BLaER1 (cell line): Measurements from ENCODE around the gene REEP2.

Experiments
- H3K27ac ChIP-seq: shearing (Covaris generic); formaldehyde crosslinking; 2 replicates; pipeline ENCODE4 v1.8.1; 2022
- H3K27me3 ChIP-seq: shearing (Covaris generic); formaldehyde crosslinking; 2 replicates; pipeline ENCODE4 v1.8.1; 2022
- H3K36me3 ChIP-seq: shearing (Covaris generic); formaldehyde crosslinking; 2 replicates; pipeline ENCODE4 v1.8.1; 2022
- H3K4me1 ChIP-seq: shearing (Covaris generic); formaldehyde crosslinking; 2 replicates; pipeline ENCODE4 v1.8.1; 2022
- H3K4me2 ChIP-seq: shearing (Covaris generic); formaldehyde crosslinking; 2 replicates; pipeline ENCODE4 v1.8.1; 2022
- H3K4me3 ChIP-seq: shearing (Covaris generic); formaldehyde crosslinking; 2 replicates; pipeline ENCODE4 v1.8.1; 2022
- H3K9ac ChIP-seq: shearing (Covaris generic); formaldehyde crosslinking; 2 replicates; pipeline ENCODE4 v1.8.1; 2022
- H3K9me3 ChIP-seq: shearing (Covaris generic); formaldehyde crosslinking; 2 replicates; pipeline ENCODE4 v1.8.1; 2022
- H4K20me1 ChIP-seq: shearing (Covaris generic); formaldehyde crosslinking; 2 replicates; pipeline ENCODE4 v1.8.1; 2022
- Cebpa-rat ChIP-seq: shearing (Covaris generic); IDR thresholded peaks from 2 replicates; pipeline ENCODE4 v1.8.1; 2022

Gene REEP2

DNA sequence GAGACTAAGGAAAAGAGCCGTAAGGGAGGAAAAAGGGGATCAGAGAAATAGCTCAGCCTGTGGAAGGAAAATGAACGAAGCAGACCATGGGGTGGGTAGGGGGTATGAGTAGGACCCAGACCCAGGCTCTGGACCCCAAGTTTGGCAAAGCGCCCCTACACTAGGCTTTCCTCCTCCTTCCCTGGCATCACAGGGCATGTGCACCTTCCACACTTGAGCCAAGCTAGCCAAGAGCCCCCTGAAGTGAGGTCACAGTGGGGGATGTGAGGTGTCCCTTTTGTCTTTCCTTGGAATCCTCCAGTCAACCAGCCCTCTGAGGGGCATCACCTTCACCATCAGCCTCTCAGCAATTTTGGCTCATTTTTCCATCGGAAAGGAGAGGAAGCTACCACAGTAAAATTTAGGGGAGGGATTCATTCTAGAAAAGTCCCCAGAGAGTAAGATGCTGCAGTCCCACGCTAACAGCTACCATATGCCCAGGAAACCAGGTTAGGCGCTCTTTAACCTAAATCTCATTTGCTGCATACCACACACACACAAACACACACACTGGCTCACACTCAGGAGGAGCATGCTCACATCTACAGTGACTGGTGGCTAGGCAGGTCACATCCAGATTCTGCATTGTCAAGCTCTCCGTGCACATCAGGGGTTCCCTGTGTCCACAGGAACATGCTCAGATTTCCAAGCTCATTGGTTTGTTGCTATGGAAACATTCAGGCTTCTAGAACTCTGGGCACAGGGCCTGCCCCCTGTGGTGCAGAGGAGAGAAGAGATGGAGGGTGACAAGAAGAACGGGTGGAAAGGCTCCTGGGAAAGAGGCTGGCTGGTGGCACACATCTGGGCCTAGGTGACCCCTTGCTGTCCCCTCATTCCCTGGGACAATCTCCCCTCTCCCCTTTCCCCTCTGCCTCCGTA lies 9.9 kb downstream of the REEP2 start:
- H3K4me1 ChIP-seq = no peaks in the 10 kb centered on the region; the same call in 1 of the 2 replicates
- no peak overlapping the region for H3K27ac ChIP-seq
- H3K9me3 ChIP-seq = no peaks in the 10 kb centered on the region
- no peak overlapping the region for H3K9ac ChIP-seq
- H3K4me3 ChIP-seq = no peak overlapping the region
- H3K36me3 ChIP-seq = no peaks in the 10 kb centered on the region
- H4K20me1 ChIP-seq = no peaks in the 10 kb centered on the region
- TF ChIP-seq Cebpa-rat = no peak
- H3K4me2 ChIP-seq = no peak overlapping the region
- H3K27me3 ChIP-seq = no peaks in the 10 kb centered on the region

DNA sequence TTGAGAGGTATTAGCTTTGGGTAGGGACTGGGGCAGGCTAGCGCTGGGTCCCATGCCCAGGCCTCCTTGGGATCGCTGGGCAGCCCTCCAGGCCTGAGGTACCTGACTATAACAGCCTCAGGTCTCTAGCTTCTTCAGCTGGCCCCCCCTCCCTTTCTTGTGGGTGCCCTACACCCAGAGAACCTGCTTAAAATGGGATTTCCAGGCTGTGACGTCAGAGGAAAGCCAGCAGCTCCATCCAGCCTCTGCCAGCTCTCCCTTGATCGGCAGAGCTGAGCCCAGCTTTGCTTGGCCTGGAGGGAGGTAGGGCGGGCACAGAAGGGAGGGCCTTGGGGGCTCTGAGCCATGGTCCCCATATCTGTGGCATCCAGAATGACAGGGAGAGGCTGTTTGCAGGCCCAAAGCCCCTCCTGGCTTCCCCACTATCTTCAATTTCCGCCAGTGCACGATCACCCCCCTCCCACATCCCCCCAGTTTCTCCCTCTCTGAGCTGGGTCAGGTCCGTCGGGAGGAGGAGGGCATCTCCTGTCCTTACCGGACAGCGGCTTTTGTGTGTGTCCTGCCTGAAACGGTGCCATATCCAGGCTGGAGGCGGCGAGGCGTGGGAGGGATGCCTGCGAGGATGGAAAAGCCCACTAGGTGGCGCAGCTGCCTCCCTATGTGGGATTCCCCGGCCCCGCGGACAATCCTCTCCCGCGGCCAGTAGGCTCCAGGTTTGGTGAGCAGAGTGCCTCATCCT lies 10.8 kb downstream of the REEP2 start:
- H3K27me3 ChIP-seq = no peaks in the 10 kb centered on the region
- H3K27ac ChIP-seq = peak overlapping the region; percentile 27; the same call in 1 of the 2 replicates
- TF ChIP-seq Cebpa-rat = no peak
- no peaks in the 10 kb centered on the region for H4K20me1 ChIP-seq
- peak overlapping the region; percentile 38; the same call in 1 of the 2 replicates for H3K9ac ChIP-seq
- no peaks in the 10 kb centered on the region; the same call in 1 of the 2 replicates for H3K4me1 ChIP-seq
- H3K4me2 ChIP-seq = peak overlapping the region; percentile 53
- H3K9me3 ChIP-seq = no peaks in the 10 kb centered on the region
- H3K4me3 ChIP-seq = no peak overlapping the region
- no peaks in the 10 kb centered on the region for H3K36me3 ChIP-seq

DNA sequence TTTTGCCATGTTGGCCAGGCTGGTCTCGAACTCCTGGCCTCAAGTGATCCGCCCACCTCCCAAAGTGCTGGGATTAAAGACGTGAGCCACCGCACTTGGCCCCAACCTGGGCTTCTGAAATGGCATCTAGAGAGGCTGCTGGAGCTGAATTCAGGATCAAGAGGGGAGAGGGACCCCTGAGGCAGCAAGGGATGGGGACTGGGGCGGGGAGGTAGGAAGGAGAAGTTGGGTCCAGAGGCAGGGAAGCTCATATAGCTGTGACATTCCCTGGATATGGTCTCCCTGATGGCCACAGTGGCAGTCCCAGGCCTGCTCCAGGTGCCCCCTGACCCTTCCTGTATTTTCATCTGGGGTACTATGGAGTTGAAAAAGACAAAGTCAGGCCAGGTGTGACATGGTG lies 12.1 kb downstream of the REEP2 start:
- H3K4me3 ChIP-seq = no peak overlapping the region
- TF ChIP-seq Cebpa-rat = no peak
- H3K4me2 ChIP-seq = no peak overlapping the region
- H3K27ac ChIP-seq = no peak overlapping the region
- H3K36me3 ChIP-seq = no peaks in the 10 kb centered on the region
- H3K9me3 ChIP-seq = no peaks in the 10 kb centered on the region
- no peaks in the 10 kb centered on the region for H3K27me3 ChIP-seq
- H4K20me1 ChIP-seq = no peaks in the 10 kb centered on the region
- H3K4me1 ChIP-seq = no peaks in the 10 kb centered on the region; the same call in 1 of the 2 replicates
- no peak overlapping the region for H3K9ac ChIP-seq

DNA sequence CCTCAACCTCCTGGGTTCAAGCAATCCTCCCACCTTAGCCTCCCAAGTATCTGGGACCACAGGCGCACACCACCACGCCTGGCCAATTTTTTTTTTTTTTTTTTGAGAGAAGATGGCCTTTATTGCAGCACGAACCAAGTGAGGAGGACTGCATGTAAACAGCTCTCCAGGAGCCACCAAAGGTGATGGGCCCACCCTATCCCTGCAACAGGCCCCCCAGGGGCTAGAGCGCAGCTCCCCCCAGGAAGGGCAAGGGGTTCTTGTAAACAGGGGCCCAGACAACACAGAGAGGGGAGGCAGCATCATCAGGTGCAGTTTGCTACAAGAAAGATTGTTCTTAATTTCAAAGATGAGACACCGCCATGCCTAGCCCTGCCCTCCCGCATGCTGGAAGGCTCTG lies 13.9 kb downstream of the REEP2 start:
- no peak overlapping the region for H3K9ac ChIP-seq
- TF ChIP-seq Cebpa-rat = no peak
- no peaks in the 10 kb centered on the region for H4K20me1 ChIP-seq

GRCh38 chr5:138453590-138453989 lies 14.7 kb downstream of the REEP2 start:
- Histone ChIP-seq H3K27ac (no peak overlapping the region), H3K9me3 (no peaks in the 10 kb centered on the region), H3K27me3 (no peaks in the 10 kb centered on the region), H3K4me3 (no peak overlapping the region), H3K9ac (no peak overlapping the region), H4K20me1 (no peaks in the 10 kb centered on the region), H3K36me3 (no peaks in the 10 kb centered on the region), H3K4me2 (no peak overlapping the region), H3K4me1 (peaks cover 18% of the 10 kb centered on the region)
- TF ChIP-seq Cebpa-rat = no peak

More for the DNA sequence above, 13.9 kb downstream of the REEP2 start:
- Histone ChIP-seq H3K27me3 (no peaks in the 10 kb centered on the region), H3K4me2 (no peak overlapping the region), H3K36me3 (no peaks in the 10 kb centered on the region), H3K9me3 (no peaks in the 10 kb centered on the region), H3K27ac (no peak overlapping the region), H3K4me3 (no peak overlapping the region), H3K4me1 (peaks cover 9% of the 10 kb centered on the region)

DNA sequence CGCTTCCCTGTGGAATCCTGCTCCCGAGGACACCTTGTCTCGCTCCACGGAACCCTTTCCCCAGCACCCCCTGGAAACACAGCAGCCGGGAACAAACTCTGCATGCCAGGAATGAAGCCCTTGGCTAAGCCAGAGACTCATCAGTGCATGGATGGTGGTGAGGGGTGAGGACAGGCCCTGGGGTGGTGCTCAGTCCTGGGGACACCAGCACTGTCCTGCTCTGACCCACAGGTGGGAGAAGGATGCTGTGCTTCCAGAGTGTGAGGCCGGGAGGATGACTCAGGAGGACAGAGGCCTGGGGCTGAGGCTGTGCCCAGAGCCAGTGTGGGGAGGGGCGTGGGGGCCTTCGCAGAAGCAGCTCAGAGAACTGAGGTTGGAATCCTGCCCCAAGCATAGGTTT lies 15.3 kb downstream of the REEP2 start:
- no peaks in the 10 kb centered on the region for H4K20me1 ChIP-seq
- no peak overlapping the region for H3K4me2 ChIP-seq
- H3K9me3 ChIP-seq = no peaks in the 10 kb centered on the region
- H3K27me3 ChIP-seq = no peaks in the 10 kb centered on the region
- H3K4me1 ChIP-seq = peaks cover 23% of the 10 kb centered on the region
- H3K27ac ChIP-seq = no peak overlapping the region
- no peak for TF ChIP-seq Cebpa-rat
- no peak overlapping the region for H3K9ac ChIP-seq
- no peaks in the 10 kb centered on the region for H3K36me3 ChIP-seq
- no peak overlapping the region for H3K4me3 ChIP-seq

- peaks cover 36% of the 10 kb centered on the region for H3K4me1 ChIP-seq
- H3K9me3 ChIP-seq = no peaks in the 10 kb centered on the region
- no peak overlapping the region for H3K9ac ChIP-seq
- H3K4me3 ChIP-seq = no peak overlapping the region
- H4K20me1 ChIP-seq = no peaks in the 10 kb centered on the region
- no peak overlapping the region for H3K4me2 ChIP-seq
- H3K27ac ChIP-seq = no peak overlapping the region
- TF ChIP-seq Cebpa-rat = no peak
- H3K27me3 ChIP-seq = no peaks in the 10 kb centered on the region
- no peaks in the 10 kb centered on the region for H3K36me3 ChIP-seq
Measured at GRCh38 chr5:138455232-138455930, 16.5 kb downstream of the REEP2 start.

GRCh38 chr5:138457531-138458275 lies 18.8 kb downstream of the REEP2 start:
- no peaks in the 10 kb centered on the region for H4K20me1 ChIP-seq
- H3K4me2 ChIP-seq = peak overlapping the region; percentile 97
- H3K9ac ChIP-seq = peak overlapping the region; percentile 41
- TF ChIP-seq Cebpa-rat = no peak
- H3K27ac ChIP-seq = peak overlapping the region; percentile 83
- no peak overlapping the region; the same call in 1 of the 2 replicates for H3K4me3 ChIP-seq
- no peaks in the 10 kb centered on the region for H3K27me3 ChIP-seq
- H3K9me3 ChIP-seq = no peaks in the 10 kb centered on the region
- peaks cover 53% of the 10 kb centered on the region for H3K4me1 ChIP-seq
- no peaks in the 10 kb centered on the region for H3K36me3 ChIP-seq

DNA sequence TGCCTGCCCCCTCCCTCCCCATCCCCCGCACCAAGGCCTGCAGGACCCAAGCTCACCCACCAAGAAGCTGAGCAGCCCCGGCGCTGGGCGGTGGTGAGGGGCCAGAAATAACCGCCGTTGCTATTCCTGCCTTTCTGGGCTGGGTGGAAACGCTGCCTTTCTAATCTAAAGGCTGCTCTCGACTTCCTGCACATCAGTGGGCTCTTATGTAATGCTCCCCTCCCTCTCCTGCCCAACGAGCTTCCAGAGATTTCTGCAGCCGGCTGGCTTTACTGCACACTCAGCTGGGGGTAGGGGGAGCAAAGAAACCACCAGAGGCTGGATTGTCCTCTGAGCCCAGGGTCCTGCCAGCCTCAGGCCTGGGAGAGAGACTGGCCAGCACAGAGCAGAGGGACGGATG lies 19.5 kb downstream of the REEP2 start:
- no peak for TF ChIP-seq Cebpa-rat
- H3K27ac ChIP-seq = peak overlapping the region; percentile 83
- peak overlapping the region; percentile 45 for H3K4me3 ChIP-seq
- peak overlapping the region; percentile 41 for H3K9ac ChIP-seq
- H3K4me2 ChIP-seq = peak overlapping the region; percentile 97
- no peaks in the 10 kb centered on the region for H3K36me3 ChIP-seq
- peaks cover 60% of the 10 kb centered on the region for H3K4me1 ChIP-seq
- H4K20me1 ChIP-seq = no peaks in the 10 kb centered on the region
- no peaks in the 10 kb centered on the region for H3K27me3 ChIP-seq
- no peaks in the 10 kb centered on the region for H3K9me3 ChIP-seq
